Thymus (tissue), 11 donors: ENCODE measurements around the gene ABCA3. TPM values are rescaled to one million over a fixed set of nuclear protein-coding genes. Genes with fewer than 3 reads are reported as not detected.
A peak's percentile ranks its signal among the peaks of the same experiment; 100 is the strongest.
"Not testable (repeated sequence)": the region's sequence is repeated elsewhere in the genome, so short reads cannot be mapped to it uniquely, and the experiment has no call there.

Source experiments
- DNase-seq, 9 donors: peaks; one replicate each; pipeline ENCODE4 v3.0.0-alpha.2; 2013; ENCODE audit warnings: low spot score in 9 of 9, low read depth in 6 of 9, missing footprints in 1 of 9
- H3K27ac ChIP-seq, 2 donors: one replicate each; pipeline ENCODE4 v1.5.1; 2013; ENCODE audit warnings: control low read depth in 1 of 2, low read depth in 1 of 2, low read length in 1 of 2, mild to moderate bottlenecking in 1 of 2, moderate library complexity in 1 of 2
- H3K27me3 ChIP-seq, 2 donors: one replicate each; pipeline ENCODE4 v1.5.1; 2013; ENCODE audit warnings: low read length in 1 of 2; ENCODE audit not compliant: control insufficient read depth in 2 of 2, insufficient read depth in 1 of 2
- H3K36me3 ChIP-seq, 2 donors: one replicate each; pipeline ENCODE4 v1.5.1; 2013; ENCODE audit warnings: low read length in 1 of 2, mild to moderate bottlenecking in 1 of 2, moderate library complexity in 1 of 2; ENCODE audit not compliant: control insufficient read depth in 2 of 2, insufficient read depth in 2 of 2
- H3K4me1 ChIP-seq, 2 donors: one replicate each; pipeline ENCODE4 v1.5.1; 2013; ENCODE audit warnings: low read length in 2 of 2; ENCODE audit not compliant: control insufficient read depth in 2 of 2, insufficient read depth in 2 of 2
- H3K4me3 ChIP-seq, 2 donors: one replicate each; pipeline ENCODE4 v1.5.1; 2013; ENCODE audit warnings: low read length in 2 of 2, control low read depth in 1 of 2, mild to moderate bottlenecking in 1 of 2
- H3K9me3 ChIP-seq, 2 donors: one replicate each; pipeline ENCODE4 v1.5.1; 2013; ENCODE audit warnings: low read length in 1 of 2, mild to moderate bottlenecking in 1 of 2; ENCODE audit not compliant: control insufficient read depth in 2 of 2, insufficient read depth in 1 of 2
- WGBS: extraction: QIAGEN DNeasy Blood & Tissue Kit; methylation state at CpG from one replicate; pipeline ENCODE4 v1.1.7; 2013; 5-methylcytosine and 5-hydroxymethylcytosine counted together
- polyA plus RNA-seq: library from polyadenylated mRNA; stranded (reverse); fragments of 200-250 nt; gene quantifications from one replicate; pipeline ENCODE4 v1.2.3, GENCODE V29; 2013
- total RNA-seq: library from RNA; stranded (reverse); fragments of 120-200 nt; gene quantifications from one replicate; pipeline ENCODE4 v1.2.4, GENCODE V29; 2013
- donor health status: healthy.

ABCA3 gene
- total and polyA plus RNA-seq, 2 donors: 8.4 to 8.6 TPM

DNA sequence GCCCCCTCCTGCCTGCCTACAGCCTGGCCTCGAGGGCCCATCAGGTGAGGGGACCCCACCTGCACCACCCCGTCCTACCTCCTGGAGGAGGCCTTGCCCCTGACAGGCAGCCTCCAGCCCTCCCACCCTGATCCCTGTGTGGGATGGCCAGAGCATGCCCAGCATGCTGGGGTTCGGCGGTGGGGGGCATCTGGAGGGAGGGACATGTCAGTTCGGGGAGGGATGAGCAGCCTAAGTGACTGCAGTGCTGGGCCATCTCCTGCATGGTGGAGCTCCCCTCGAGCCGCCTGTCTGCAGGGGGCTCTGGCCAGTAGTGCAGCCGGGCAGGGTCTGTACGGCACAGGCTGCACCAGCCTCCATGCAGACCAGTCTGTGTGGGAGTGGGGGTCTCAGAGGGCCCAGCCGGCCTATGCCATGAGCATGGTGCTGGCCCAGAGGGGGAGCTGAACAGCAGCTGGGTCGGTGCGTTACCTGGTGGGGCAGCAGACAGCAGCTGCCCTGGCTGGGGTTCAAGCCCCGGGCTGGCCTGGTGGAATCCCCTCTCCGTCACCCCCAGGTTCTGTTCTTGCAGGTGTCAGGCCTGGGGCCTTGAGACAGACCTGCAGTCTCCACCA is 68.6 kb downstream of the ABCA3 start:
- 97% methylated on average over 14 of the region's 14 CpGs for WGBS
- peaks cover 4 to 15% of the 10 kb centered on the region in 2 donors for H3K4me1 ChIP-seq
- peaks cover 0 to 9% of the 10 kb centered on the region in 2 donors for H3K36me3 ChIP-seq
- no peaks in the 10 kb centered on the region for H3K27me3 ChIP-seq
- H3K4me3 ChIP-seq: no peak overlapping the region
- no peaks in the 10 kb centered on the region for H3K9me3 ChIP-seq
- no peak for DNase-seq
- H3K27ac ChIP-seq: no peak overlapping the region

DNA sequence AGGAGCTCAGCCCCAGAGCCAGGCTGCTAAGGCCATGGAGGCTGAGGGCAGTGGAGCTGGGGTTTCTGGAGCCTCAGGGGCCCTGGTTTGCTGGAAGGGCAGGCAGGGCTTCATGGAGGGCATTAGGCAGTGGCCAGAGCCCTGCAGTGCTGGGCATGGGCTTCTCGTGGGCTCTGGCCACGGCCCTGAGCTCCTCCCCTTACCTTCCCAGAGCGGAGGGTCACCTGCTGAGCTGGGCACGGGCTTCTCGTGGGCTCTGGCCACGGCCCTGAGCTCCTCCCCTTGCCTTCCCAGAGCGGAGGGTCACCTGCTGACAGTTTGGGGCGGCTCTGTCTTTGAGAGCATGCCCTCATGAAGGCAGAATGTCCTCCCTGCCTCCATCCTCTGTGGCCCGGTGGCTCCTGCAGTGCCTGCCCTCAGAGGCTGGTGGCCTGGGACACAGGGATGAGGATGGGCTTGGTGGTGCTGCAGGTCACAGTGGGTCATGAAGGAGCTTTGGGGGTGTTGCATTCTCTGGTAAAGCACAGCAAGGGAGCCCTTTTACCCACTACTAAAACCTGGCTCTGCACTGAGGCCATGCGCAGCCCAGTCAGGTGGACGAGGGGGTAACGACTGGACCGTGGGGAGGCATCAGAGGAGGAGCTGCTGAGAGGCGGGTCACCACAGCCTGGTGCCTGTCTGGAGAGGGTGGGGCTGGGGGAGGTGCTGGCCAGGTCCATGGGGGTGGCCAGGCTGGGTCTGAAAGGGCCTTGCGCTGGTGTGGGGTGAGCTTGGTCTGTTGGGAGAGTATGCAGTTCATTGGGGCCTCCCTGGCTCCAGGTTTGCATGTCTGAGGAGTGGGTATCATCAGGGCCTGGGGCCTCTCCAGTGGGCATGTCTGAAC is 69.7 kb downstream of the ABCA3 start:
- Histone ChIP-seq H3K4me3 (no peak overlapping the region), H3K9me3 (no peaks in the 10 kb centered on the region), H3K27ac (no peak overlapping the region), H3K4me1 (peaks cover 4 to 17% of the 10 kb centered on the region in 2 donors), H3K36me3 (peaks cover 2 to 9% of the 10 kb centered on the region in 2 donors), H3K27me3 (no peaks in the 10 kb centered on the region)
- DNase-seq: no peak
- 97% methylated on average over 15 of the region's 15 CpGs for WGBS

DNA sequence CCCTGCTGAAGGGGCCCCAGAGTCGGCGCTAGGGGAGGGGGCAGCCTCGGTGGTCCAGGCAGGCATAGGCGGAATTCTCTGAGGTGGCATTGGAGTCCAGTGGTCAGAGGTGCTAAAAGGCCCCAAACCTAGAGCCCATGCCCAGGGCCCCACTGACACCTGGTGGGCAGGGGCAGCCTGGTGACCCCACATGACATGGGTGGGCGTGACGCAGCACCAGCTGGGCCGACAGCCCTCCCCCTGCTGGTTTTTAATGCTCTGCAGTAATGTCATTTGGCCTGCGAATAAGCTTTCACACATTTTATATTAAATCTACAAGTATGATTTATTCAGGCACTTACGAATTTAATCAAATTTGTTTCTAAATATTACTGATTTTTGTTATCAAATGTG is 70.5 kb downstream of the ABCA3 start:
- Histone ChIP-seq H3K27me3 (no peaks in the 10 kb centered on the region), H3K27ac (no peak overlapping the region), H3K4me3 (no peak overlapping the region), H3K9me3 (no peaks in the 10 kb centered on the region), H3K36me3 (peaks cover 6 to 9% of the 10 kb centered on the region in 2 donors), H3K4me1 (peaks cover 4 to 17% of the 10 kb centered on the region in 2 donors)
- 96% methylated on average over 9 of the region's 9 CpGs for WGBS
- no peak for DNase-seq

DNA sequence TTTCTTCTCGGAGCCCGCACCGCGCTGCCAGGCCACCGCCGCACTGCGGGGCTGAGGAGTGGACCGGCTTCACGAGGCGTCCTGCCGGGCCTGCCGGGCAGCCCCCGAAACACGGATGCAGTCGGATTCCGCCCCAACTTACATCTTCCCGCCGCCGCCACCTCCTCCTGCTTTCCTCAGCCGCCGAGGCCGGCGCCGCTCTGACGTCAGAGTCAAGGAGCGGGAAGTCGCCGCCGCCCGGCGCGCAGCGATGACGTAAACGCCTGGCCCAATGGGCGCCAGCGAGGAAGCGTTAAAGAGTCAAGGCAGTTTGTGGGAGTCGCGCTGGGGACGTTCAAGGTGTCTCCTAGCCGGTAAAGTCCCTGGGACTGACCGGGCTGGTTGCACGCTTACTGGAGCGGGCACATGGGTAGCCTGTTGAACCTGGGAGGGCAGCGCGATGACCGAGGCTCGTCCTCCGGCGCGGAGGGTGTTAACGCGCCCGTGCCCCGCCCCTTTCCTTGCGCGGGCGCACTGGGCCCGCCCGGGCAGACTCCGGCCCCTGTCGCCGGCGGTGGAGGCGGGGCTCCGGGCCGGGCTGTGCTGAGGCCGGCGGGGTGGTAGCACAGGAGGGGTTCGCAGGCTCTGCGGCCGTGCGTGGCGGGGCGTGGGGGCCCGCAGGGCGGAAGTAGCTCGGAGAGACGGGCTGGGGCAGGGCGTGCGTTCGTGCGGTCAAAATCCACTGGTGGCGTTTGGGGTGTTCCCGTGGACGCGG is 72.4 kb downstream of the ABCA3 start, which contains the start of gene RNPS1:
Gene RNPS1, minus strand, starts transcription at position 214 of the 754 bp plus-strand sequence. CDS start 3,483 bp downstream, outside the sequence.
- H3K27me3 ChIP-seq: no peaks in the 10 kb centered on the region
- peak; percentile 94 to 98 (median 96) for DNase-seq
- peaks cover 4 to 17% of the 10 kb centered on the region in 2 donors for H3K4me1 ChIP-seq
- peak within 1 kb of the TSS; percentile 95 to 99 for H3K27ac ChIP-seq
- WGBS: 2% methylated on average over 88 of the region's 88 CpGs
- H3K4me3 ChIP-seq: peak within 1 kb of the TSS; percentile 61 to 88
- H3K36me3 ChIP-seq: peaks cover 13 to 25% of the 10 kb centered on the region in 2 donors
- H3K9me3 ChIP-seq: no peaks in the 10 kb centered on the region

DNA sequence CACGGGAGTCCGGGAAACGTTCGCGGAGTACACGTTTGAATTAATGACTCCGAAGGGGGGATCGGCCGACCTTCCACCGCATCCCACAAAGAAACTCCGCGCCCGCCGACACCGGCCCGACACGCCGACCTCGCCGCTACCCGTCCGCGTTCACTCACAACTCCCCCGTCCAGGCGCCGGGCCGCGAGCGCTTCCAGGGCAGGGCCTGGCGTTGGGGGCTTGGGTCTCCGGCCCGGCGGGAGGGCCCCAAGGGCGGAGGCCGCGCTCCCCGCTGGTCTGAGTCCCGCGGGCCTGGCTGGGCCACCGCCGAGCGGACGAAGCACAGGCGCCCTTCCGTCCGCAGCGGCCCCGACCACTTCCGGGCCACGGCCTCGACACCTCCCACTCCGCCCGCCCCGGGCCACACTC is 73.0 kb downstream of the ABCA3 start:
- Histone ChIP-seq H3K36me3 (peaks cover 19 to 31% of the 10 kb centered on the region in 2 donors), H3K27ac (peak overlapping the region; percentile 95 to 99), H3K4me3 (peak overlapping the region; percentile 61 to 88), H3K4me1 (peaks cover 4 to 17% of the 10 kb centered on the region in 2 donors)
- under 1% methylated on average over 54 of the region's 54 CpGs for WGBS
- H3K27me3 ChIP-seq, H3K9me3 ChIP-seq, DNase-seq: not testable (repeated sequence)

DNA sequence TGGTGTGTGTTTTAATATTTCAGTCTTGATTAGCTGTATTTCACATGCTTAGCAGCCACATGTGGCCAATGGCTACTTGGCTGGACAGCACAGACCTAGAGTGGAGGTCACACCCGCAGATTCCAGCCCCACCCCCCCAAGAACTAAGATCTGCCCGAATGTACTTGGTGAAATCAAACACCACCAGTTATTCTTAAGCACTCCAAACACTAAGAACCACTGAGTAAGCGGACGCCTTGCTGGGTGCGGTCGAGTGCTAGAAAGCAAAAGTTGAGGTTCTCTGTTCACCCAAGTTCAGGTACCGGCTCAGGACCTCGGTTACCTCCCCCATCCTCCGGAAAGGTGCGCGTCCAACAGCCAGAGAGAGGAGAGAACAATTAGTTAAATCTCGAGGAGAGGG is 73.6 kb downstream of the ABCA3 start:
- peaks cover 4 to 17% of the 10 kb centered on the region in 2 donors for H3K4me1 ChIP-seq

DNA sequence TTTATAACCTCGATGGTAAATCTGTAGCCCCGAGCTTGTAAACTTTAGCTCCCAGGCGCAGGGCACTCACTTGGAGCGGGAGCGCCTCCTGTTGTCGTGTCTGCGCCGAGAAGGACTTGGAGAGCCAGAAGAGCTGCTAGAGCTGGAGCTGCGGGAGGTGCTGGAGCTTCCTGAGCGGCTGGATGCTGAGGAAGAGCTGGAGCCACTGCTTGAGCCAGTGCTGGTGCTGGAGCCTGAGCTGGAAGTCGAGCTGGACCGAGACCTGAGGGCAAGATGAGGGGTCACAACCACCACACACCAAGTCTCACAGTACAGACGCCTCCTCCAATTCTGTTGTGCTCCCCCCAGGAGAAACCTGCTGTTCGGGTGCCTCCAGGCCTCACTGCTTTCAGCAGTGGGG is 77.5 kb downstream of the ABCA3 start:
- not testable (repeated sequence) for H3K27me3 ChIP-seq, H3K9me3 ChIP-seq, DNase-seq, H3K4me3 ChIP-seq, H3K27ac ChIP-seq, H3K4me1 ChIP-seq
- 95% methylated on average over 14 of the region's 14 CpGs for WGBS
- H3K36me3 ChIP-seq: peaks cover 39 to 71% of the 10 kb centered on the region in 2 donors

More for the DNA sequence above, 73.6 kb downstream of the ABCA3 start:
- Histone ChIP-seq H3K4me3 (peak overlapping the region; percentile 61 to 88), H3K36me3 (peaks cover 25 to 37% of the 10 kb centered on the region in 2 donors)
- not testable (repeated sequence) for H3K27ac ChIP-seq, H3K27me3 ChIP-seq, DNase-seq, H3K9me3 ChIP-seq
- 23% methylated on average over 10 of the region's 12 CpGs for WGBS

DNA sequence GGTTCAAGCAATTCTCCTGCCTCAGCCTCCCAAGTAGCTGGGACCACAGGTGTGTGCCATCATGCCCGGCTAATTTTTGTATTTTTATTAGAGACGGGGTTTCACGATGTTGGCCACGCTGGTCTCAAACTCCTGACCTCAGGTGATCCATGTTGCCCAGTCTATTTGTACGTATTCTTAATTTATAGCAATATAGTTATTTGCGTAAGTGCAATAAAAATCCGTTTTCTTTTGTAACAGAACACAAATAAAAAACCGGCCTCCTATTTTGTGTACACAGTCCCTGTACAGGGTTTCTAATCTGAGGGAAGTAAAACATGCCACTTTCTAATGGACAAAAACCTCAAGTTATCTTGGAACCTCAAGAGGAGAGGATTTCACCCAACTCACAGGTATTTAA is 80.3 kb downstream of the ABCA3 start:
- 98% methylated on average over 8 of the region's 8 CpGs for whole genome bisulfite sequencing
- peaks cover 64 to 92% of the 10 kb centered on the region in 2 donors for H3K36me3 ChIP-seq
- H3K27me3 ChIP-seq: no peaks in the 10 kb centered on the region
- peaks cover 0 to 2% of the 10 kb centered on the region in 2 donors for H3K9me3 ChIP-seq
- H3K4me3 ChIP-seq: no peak overlapping the region
- H3K27ac ChIP-seq: no peak overlapping the region
- DNase-seq: no peak
- H3K4me1 ChIP-seq: no peaks in the 10 kb centered on the region
